GM10266 (cell line): Measurements from ENCODE around the gene TMEM138.

Source experiments
- DNase-seq: peaks from one replicate; pipeline ENCODE4 v3.0.0; 2012; ENCODE audit errors: extremely low spot score
- TF ChIP-seq, protein P1 (sequence below): IDR thresholded peaks from 2 replicates; pipeline ENCODE4 v1.5.1; 2012; ENCODE audit warnings: mild to moderate bottlenecking, low read depth; ENCODE audit not compliant: control insufficient read depth, insufficient read depth; ENCODE audit errors: missing control alignments

TMEM138 gene

DNA sequence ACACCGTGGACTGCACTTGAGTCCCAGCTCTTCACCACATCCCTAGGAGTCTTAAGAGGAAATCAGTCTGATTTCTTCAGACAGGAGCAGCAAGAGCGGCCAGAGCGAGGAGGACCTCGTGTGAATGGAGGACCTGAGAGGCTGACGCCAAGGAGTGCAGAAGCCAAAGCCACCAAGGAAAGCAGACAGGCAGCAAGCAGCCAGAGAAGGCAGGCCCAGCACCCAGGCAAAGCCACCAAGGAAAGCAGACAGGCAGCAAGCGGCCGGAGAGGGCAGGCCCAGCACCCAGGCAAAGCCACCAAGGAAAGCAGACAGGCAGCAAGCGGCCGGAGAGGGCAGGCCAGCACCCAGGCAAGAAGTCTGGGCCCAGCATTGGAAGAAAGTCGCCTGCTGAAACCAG, 12.3 kb upstream of the TMEM138 start:
- no peak for DNase-seq
- TF ChIP-seq, protein P1, sequence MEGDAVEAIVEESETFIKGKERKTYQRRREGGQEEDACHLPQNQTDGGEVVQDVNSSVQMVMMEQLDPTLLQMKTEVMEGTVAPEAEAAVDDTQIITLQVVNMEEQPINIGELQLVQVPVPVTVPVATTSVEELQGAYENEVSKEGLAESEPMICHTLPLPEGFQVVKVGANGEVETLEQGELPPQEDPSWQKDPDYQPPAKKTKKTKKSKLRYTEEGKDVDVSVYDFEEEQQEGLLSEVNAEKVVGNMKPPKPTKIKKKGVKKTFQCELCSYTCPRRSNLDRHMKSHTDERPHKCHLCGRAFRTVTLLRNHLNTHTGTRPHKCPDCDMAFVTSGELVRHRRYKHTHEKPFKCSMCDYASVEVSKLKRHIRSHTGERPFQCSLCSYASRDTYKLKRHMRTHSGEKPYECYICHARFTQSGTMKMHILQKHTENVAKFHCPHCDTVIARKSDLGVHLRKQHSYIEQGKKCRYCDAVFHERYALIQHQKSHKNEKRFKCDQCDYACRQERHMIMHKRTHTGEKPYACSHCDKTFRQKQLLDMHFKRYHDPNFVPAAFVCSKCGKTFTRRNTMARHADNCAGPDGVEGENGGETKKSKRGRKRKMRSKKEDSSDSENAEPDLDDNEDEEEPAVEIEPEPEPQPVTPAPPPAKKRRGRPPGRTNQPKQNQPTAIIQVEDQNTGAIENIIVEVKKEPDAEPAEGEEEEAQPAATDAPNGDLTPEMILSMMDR: no peak

DNA sequence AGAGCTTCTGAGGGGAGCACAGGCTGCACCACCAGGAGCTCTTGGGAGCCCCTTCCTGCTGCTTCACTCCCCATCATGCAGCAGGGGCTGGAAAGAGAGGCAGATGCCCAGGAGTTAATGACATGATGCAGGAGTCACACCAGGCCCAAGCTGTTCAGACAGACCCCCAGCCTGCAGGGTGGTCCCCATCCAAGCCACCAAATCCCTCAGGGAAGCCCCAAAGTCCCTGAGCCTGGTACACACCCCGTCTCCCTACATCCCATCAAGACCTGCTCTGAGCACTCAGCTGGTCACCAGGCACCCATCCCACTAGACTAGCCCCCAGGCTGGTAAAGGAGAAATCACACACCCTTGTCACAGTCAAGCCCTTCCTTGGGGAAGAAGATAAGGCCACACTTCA, 11.8 kb upstream of the TMEM138 start:
- no peak for DNase-seq
- TF ChIP-seq, protein P1: no peak

DNA sequence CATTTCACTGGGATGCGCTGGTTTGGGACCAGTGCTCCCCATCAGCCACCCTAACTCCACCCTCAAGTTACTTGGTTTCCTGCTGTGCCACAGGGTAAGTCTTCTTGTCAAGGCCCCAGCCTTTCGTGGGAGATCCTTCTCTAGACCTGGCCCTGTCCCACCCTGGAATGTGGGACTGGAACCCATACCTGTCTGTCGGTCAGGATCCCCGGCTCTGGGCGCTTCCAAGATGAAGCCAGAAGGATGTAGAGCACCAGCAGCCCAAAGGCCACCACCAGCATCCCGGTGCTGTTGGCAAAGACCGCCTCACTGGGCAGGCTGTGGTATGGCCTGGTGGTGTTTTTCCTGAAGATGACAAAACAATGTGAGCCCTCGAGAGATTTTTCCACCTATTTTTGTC, 11.4 kb upstream of the TMEM138 start:
- DNase-seq: no peak
- TF ChIP-seq, protein P1: no peak

DNA sequence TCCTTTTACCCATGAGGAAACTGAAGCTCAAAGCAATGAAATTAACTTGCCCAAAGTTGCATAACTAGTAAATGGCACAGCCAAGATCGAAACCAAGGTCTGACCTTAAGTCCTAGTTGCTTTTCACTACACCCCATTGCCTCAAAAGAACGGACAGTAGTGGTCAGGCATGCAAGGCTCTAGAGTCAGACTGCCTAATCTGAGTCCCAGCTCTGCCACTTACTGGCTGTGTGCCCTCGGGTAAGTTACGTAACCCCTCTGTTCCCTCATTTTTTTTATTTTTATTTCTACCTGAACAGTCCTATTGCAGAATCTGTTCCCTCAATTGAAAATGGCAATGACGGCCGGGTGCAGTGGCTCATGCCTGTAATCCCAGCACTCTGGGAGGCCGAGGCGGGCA, 10.1 kb upstream of the TMEM138 start:
- TF ChIP-seq, protein P1: no peak
- no peak for DNase-seq

DNA sequence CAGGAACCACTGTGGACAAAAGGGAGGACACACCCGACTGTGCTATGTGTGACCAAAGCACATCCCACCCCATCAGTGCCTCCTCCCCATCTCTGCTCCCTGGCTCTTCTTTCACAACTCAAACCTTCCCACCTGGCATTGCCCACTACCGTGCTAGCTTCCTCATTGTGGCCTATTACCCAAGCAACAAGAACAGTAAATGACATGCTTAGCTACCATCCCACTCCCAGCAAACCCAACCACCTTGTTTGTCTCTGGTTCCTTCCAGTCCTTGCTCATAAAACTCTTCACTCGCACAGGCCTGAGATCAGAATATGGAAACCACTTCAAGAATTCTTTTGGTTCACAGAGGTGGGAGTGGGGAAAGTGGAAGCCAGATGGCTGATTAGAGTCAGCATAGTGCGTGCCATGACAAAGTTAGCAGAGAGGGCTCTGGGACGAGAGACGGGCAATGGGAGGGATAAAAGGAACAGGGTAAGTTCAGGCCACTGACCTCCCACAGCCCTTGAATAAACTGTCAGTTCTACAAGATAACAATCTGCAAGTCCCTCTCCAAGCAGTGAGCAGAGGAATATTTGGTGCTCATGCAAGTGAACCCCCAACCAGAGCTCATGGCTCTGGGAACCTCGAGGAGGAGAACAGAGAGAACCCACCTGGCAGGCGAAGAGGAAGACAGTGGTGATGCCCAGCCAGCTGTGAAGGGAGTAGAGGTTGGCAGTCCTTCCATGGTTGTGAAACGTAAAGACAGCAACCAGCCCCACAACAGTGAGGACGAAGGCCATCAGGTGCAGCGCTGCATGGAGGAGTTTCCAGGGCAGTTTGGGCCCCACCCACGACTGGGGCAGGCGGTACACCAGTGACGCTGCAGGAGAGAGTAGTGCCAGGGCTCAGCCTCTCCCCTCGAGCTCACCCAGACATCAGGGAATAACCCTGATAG, 8.8 kb upstream of the TMEM138 start:
- DNase-seq: no peak
- TF ChIP-seq, protein P1: no peak

DNA sequence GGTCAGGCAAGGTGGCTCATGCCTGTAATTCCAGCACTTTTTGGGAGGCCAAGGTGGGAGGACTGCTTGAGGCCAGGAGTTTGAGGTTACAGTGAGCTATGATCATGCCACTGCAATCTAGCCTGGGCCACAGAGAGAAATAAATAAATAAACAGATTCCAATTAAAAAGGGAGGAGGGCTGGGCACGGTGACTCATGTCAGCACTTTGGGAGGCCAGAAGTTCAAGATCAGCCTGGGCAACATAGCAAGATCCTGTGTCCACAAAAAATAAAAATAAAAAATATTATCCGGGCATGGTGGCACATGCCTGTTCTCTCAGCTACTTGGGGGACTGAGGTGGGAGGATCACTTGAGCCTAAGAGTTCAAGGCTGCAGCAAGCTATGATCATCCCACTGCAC, 8.0 kb upstream of the TMEM138 start:
- TF ChIP-seq, protein P1: no peak
- no peak for DNase-seq

DNA sequence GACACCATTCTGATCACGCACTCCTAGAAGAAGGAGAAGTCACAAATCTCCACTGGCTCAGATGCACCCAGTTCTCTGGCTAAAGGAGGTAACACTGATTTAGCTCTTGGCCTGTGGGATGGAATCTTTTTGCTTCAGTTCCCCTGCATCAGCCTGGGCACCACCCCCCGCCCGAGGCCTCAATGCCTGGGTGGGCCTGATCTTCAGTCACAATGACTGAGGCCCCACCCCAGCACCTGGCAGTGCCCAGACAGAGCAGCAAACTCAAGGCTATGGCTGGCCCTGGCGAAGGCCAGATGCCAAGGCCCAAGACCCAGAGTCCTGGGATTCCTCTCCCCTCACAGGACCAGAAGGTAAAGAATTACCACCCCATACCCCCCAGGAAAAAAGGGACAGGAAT, 5.5 kb upstream of the TMEM138 start:
- no peak for DNase-seq
- TF ChIP-seq, protein P1: no peak
